GOT3 (cell line): Measurements from ENCODE around the gene CABLES2.

Source experiments
- DNase-seq: peaks from one replicate; lab custom pipeline; 2025; ENCODE audit warnings: mixed read lengths; lab: John Stamatoyannopoulos, UW

The CABLES2 gene

DNA sequence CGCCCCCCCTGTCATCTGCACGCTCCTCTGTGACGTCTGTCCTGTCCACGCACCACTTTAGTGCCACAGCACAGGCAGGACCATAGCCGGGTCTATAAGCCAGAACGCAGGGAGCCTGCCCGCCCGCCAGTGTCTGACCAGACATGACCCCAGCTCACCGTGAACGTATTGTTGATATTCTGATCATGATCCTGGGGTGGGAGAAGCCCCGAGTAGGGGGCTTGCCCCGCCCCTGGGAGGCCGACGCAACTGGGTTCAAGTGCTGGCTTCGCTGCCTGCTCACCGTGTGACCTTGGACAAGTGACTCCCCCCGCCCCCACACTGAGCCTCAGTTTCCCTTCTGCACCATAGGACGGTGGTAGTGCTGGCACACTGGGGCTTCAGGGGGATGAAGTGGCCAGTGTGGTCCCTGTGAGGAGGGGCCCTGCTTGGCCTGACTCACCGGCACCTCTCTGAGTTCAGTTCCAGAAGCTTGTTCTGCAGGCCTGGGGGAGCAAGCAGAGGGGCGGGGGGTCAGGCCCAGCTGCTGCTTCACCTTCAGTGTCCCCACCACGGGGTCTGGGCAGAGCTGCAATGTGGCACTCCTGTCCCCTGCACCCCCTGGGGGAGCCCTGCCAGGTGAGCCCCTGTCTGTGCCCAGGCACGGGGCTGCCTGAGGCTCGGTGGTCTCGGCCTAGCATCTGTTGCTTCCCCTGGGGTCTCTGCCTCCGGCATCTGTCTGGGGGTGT, 11.1 kb upstream of the CABLES2 start:
- no peak for DNase-seq

DNA sequence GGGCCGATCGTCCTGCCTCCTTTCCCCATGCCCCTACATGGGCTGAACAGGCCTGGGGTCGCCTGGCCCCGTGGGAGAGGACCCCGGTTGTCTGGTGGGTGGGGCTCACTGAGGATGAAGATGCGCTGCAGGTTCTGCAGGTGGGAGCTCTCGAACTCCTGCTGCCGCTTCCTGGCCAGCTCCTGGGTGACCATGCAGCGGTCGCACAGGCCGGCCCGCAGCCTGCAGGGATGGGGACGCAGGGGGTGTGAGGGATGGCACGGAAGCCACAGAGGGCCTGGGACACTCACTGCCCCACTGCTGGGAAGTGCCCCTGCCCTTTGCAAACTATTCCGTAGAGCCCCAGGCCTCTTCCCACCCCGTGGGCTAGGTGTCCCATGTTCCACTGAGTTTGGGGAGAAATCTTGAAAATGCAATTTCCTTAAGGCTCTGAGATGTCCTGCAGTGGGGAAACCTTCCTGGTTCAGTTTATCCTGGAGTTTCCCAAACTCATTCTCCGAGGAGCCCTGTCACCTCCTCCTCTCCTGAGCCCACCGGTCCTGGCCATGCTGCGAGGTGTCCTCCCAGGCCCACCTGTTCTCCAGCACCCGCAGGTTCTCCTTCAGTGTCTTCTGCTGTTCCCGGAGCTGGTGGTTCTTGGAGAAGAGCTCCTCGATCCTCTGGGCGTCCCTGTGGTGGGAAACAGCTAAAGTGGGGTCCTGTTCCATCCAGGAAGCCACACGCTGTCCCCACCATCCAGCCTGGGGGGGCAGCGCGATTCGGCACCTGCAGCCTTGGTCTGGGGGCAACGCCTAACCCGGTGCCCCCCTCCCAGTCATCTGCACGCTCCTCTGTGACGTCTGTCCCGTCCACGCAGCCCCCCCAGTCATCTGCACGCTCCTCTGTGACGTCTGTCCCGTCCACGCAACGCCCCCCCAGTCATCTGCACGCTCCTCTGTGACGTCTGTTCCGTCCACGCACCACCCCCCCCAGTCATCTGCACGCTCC, 9.9 kb upstream of the CABLES2 start:
- DNase-seq = no peak

- no peak for DNase-seq
Measured at GRCh38 chr20:62415354-62416111, 8.4 kb upstream of the CABLES2 start.

- no peak for DNase-seq
Measured at GRCh38 chr20:62413896-62414481, 6.9 kb upstream of the CABLES2 start.

GRCh38 chr20:62413025-62413570, 6.0 kb upstream of the CABLES2 start:
- no peak for DNase-seq

DNA sequence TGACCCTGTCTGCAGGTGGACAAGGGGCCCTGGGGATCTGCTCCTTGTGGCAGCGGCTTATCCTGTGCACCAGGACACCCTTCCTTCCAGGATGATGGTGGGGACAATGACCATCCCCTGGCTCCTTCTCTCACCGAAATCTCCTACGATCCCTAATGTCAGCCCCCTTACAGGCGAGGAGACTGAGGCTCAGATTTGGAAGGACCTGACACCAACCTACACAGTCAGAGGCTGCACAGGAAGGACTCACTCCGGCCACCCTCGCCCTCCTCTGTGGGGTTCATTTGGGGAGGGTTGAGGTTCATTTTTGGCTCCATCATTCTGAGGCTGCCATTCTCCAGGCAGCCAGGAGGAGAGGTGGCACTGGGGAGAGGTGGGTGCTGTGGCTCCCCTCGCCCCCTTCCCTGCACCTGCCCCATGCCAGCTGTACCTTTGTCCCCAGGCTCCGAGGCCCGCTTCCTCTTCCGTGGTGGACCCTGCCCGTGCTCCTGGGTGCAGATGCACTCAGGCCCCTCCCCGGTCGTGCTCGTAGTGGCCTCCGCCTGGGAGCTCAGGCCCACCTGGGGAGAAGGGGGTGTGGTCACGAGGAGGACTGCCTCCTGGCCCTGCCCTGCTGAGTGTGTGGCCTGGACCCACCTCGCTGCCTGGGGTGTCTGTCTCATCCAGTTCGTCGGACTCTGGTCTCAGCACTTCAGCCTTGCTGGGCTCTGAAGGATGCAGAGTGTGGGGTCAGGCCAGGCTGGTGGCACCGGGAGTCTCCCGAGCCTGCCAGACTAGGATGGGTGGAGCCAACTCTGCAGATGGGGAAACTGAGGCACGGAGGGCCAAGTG, 5.3 kb upstream of the CABLES2 start:
- no peak for DNase-seq

DNA sequence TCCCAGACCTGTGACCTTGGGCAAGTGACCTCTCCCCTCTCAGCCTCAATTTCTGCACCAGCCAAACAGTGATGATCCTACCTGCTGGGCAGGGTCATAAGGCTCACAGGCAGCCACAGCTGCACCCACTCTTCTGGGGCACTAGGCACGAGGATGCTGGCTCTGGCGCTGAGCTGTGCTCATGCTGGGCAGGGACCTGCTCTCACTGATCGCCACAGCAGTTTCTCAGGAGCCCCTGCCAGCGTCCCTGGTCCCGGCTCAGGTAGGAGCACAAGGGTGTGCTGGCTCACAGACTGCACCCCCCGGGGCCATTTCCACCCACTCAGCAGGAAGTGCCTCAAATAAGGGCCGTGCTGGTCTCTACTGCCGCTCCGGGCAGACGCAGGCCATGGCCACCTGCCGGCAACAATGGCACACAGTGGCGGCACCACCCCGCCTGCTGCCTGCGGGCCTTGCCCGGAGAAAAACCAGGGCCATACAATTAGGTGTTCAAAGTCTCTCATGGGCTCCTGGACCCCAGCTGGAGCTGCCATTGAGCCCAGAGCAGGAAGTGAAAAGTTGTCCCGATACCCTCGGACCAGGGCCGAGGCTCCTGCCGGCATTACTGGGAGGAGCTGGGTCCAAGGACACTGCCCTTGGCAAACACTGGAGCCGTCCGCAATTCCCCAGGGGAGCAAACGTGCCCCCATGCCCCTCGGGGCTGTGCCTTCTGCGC, 4.6 kb upstream of the CABLES2 start:
- no peak for DNase-seq

GRCh38 chr20:62410746-62411478, 3.8 kb upstream of the CABLES2 start:
- no peak for DNase-seq

GRCh38 chr20:62409931-62410745, 3.1 kb upstream of the CABLES2 start:
- no peak for DNase-seq

DNA sequence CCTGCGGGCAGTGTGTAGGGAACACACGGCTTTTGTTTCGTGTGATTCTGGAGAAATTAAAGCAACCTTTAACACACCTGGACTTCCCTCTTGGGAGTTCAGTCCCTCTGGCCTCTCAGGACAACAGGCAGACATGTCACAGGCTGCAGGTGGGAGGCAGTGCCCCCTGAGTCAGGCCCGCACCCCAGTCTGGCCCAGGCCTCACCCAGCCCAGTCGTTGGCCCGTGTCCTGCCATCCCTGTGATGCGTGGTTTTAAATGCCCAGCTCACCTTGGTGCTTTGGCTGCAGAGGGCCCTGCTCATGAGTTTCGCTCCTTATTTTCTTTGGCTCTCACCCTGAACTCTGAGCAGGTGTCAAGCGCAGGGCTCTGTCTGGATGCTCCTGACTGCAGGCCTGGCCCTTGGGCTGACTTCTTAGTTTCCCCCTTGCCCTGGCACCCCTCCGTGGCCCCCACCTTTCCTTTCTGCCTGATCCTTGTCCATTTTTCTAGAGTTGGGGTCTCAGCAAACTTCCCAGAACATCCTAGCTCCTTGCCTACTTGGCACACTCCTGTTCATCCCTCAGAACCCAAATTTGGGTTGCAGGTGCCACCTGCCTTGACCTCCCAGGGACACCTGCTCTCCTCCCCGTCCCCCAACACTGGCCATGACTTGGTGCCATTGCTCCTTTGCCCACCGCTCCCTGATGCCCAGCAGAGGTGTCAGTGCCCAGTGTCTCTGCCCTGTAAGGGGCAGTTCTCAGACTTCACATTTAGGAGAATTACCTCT, 2.2 kb upstream of the CABLES2 start:
- no peak for DNase-seq

- no peak for DNase-seq
Measured at GRCh38 chr20:62408640-62409039, 1.6 kb upstream of the CABLES2 start.

- no peak for DNase-seq
Measured at GRCh38 chr20:62408055-62408454, 970 bp upstream of the CABLES2 start.

GRCh38 chr20:62406635-62407176, 379 bp downstream of the CABLES2 start:
- DNase-seq = no peak

DNA sequence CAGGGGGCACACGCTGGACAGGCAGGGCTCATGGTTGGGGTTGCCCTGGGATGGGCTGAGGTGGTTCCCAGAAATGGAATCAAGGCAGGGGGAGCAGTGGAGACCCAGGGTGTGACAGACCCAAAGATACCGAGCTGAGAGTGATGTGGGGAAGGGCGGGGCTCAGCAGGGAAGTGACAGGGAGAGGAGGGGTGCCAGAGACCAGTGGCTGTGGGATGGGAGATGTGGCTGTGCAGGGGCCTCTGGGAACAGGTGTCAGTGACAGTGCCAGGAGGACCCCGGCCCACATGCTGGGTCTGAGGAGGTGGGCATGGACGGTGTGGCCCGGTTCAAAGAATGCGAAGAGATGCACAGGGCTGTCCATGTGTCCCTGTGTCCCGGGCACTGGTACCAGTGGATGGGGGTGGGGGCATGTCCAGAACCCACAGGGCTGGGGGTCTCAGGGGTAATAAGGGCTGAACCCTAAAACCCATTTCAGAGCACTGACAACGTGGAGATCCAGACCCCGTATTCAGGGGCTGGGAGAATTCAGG, 1.0 kb downstream of the CABLES2 start:
- DNase-seq = no peak

- DNase-seq = no peak
Measured at GRCh38 chr20:62405108-62405980, 1.7 kb downstream of the CABLES2 start.

- no peak for DNase-seq
Measured at GRCh38 chr20:62404761-62405107, 2.4 kb downstream of the CABLES2 start.
